Esophagus squamous epithelium (tissue), 5 donors: ENCODE data around the gene LCA5. TPM values are rescaled to one million over a fixed set of nuclear protein-coding genes. Genes with fewer than 3 reads are reported as not detected.
A peak's percentile ranks its signal among the peaks of the same experiment; 100 is the strongest.
"Not testable (repeated sequence)": the region's sequence is repeated elsewhere in the genome, so short reads cannot be mapped to it uniquely, and the experiment has no call there.

ENCODE experiments used
- DNase-seq: peaks from one replicate; lab custom pipeline; 2025; lab: John Stamatoyannopoulos, UW
- H3K27ac ChIP-seq, 4 donors: fragments of 200-600 bp; sonication (generic); one replicate each; pipeline ENCODE4 v1.5.1; 2016 to 2019; ENCODE audit warnings: mild to moderate bottlenecking in 1 of 4
- H3K27me3 ChIP-seq, 4 donors: fragments of 200-600 bp; sonication (generic); 1 replicate in 3 of 4; 2 replicates in 1 of 4; pipeline versions ENCODE4 v1.5.1 to v1.6.0; 2017 to 2021; ENCODE audit warnings: antibody characterized with exemption in 1 of 4
- H3K36me3 ChIP-seq, 3 donors: fragments of 200-600 bp; sonication (generic); one replicate each; pipeline ENCODE4 v1.5.1; 2016 to 2019
- H3K4me1 ChIP-seq, 3 donors: fragments of 200-600 bp; sonication (generic); one replicate each; pipeline ENCODE4 v1.5.1; 2017 to 2019
- H3K4me3 ChIP-seq, 4 donors: fragments of 200-600 bp; sonication (generic); 1 replicate in 3 of 4; 2 replicates in 1 of 4; pipeline ENCODE4 v1.5.1; 2016 to 2019; ENCODE audit warnings: mild to moderate bottlenecking in 2 of 4, moderate library complexity in 1 of 4
- H3K9me3 ChIP-seq, 3 donors: fragments of 200-600 bp; sonication (generic); one replicate each; pipeline ENCODE4 v1.5.1; 2016 to 2019
- POLR2A ChIP-seq, 4 donors: fragments of 450-650 bp; IDR thresholded peaks; one replicate each; pipeline ENCODE4 v1.6.1; 2017; ENCODE audit warnings: antibody characterized with exemption in 4 of 4, mild to moderate bottlenecking in 4 of 4, moderate library complexity in 3 of 4
- WGBS, 2 donors: methylation state at CpG; one replicate each; pipeline ENCODE4 v1.1.5; 2018; 5-methylcytosine and 5-hydroxymethylcytosine counted together
- intact Hi-C: fragments of 100-400 bp; cut with DNase I; formaldehyde crosslinking; loops from one replicate; pipeline ENCODE4 v1.15.0; 2022
- total RNA-seq, 4 donors: library from RNA; depleted of rRNA; stranded (reverse); fragments of >200 nt; gene quantifications; one replicate each; pipeline ENCODE4 v1.1.0, GENCODE V29; 2016
- TF ChIP-seq, protein P1 (sequence below), 6 experiments: fragments of 450-650 bp in 4 of 6; fragments of 200-600 bp in 2 of 6; sonication (generic) in 2 of 6; IDR thresholded peaks; one replicate each; pipeline ENCODE4 v1.5.1; 2016 to 2019; ENCODE audit warnings: antibody characterized with exemption in 6 of 6, mild to moderate bottlenecking in 4 of 6, moderate library complexity in 4 of 6
- donor health status: DM: yes; HTN: yes; CAD: no.

Gene LCA5
- total RNA-seq, 4 donors from 2014 or later: 1.2 to 3.6 (median 2.4) TPM

DNA sequence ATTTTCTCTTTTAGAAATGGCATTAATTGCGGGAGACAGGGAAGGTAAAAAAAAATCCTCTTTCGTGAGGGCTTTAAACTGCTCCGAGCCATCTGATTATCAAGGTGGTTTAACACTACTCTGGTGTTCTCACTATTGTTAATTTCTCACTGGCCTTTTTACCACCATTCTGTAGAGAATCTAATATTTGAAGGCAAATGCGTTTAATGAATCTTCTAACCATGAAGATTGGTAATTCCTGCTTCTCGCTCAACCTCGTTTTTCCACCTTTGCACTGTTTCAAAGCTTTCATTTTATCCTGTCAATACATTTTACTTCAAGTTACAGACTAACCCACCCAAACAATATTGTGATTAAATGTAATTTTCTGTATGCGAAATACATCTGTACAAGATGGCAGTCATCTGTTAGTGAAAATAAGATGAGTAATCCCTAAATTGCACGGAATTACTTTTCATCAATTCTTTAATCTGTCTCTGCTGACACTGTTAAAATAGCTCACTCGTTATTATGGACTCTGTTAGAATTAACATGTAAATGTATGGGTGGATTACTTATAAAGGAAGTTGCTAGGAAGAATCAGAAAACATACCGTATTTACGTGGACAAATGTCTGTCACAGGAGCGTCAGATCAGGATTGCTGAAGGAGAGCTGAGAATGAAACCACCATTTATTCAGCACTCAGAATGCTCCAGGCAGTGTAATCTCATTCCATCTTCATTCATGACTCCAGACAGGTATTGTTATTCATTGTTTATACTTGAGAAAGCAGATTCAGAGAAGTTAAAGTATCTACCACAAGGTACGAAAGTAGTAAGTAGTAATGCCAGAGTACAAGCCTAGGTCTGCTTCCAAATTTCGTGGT is 1.1 kb upstream of the LCA5 start:
- Histone ChIP-seq H3K36me3 (peaks cover 0 to 12% (median 0%) of the 10 kb centered on the region in 3 donors), H3K4me3 (peak overlapping the region; percentile 54 to 83 (median 68)), H3K9me3 (no peaks in the 10 kb centered on the region), H3K27ac (peak overlapping the region; percentile 64 to 89 (median 89)), H3K4me1 (peaks cover 0 to 29% (median 0%) of the 10 kb centered on the region in 3 donors), H3K27me3 (no peaks in the 10 kb centered on the region)
- 22 to 32% methylated on average over 14 of the region's 14 CpGs for WGBS, 2 donors
- TF ChIP-seq, protein P1, sequence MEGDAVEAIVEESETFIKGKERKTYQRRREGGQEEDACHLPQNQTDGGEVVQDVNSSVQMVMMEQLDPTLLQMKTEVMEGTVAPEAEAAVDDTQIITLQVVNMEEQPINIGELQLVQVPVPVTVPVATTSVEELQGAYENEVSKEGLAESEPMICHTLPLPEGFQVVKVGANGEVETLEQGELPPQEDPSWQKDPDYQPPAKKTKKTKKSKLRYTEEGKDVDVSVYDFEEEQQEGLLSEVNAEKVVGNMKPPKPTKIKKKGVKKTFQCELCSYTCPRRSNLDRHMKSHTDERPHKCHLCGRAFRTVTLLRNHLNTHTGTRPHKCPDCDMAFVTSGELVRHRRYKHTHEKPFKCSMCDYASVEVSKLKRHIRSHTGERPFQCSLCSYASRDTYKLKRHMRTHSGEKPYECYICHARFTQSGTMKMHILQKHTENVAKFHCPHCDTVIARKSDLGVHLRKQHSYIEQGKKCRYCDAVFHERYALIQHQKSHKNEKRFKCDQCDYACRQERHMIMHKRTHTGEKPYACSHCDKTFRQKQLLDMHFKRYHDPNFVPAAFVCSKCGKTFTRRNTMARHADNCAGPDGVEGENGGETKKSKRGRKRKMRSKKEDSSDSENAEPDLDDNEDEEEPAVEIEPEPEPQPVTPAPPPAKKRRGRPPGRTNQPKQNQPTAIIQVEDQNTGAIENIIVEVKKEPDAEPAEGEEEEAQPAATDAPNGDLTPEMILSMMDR (IDR thresholded peaks at IDR 0.05): no peak
- no peak for TF ChIP-seq POLR2A (IDR thresholded peaks at IDR 0.05)
- intact Hi-C loops: no loop called here
- no peak for DNase-seq

- no peak for DNase-seq
- WGBS, 2 donors: 1% methylated on average over 9 of the region's 9 CpGs
Observed at GRCh38 chr6:79536585-79536953, 661 bp downstream of the LCA5 start.

DNA sequence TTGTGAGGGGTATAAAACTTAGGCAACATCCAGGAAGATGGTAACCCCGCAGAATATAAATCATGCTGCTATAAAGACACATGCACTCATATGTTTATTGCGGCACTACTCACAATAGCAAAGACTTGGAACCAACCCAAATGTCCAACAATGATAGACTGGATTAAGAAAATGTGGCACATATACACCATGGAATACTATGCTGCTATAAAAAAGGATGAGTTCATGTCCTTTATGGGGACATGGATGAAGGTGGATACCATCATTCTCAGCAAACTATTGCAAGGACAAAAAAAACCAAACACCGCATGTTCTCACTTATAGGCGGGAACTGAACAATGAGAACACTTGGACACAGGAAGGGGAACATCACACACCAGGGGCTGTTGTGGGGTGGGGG is 7.7 kb downstream of the LCA5 start:
- 88 to 91% methylated on average over 2 to 4 of the region's 4 CpGs for WGBS, 2 donors
- H3K27me3 ChIP-seq, DNase-seq, H3K4me3 ChIP-seq, H3K27ac ChIP-seq, H3K9me3 ChIP-seq, H3K36me3 ChIP-seq, intact Hi-C loops: not testable (repeated sequence)
- H3K4me1 ChIP-seq: peaks cover 0 to 11% (median 0%) of the 10 kb centered on the region in 3 donors

More at GRCh38 chr6:79536585-79536953, 661 bp downstream of the LCA5 start:
- peak overlapping the region; percentile 54 to 83 (median 68) for H3K4me3 ChIP-seq
- H3K36me3 ChIP-seq: peaks cover 0 to 4% (median 0%) of the 10 kb centered on the region in 3 donors
- no peaks in the 10 kb centered on the region for H3K9me3 ChIP-seq
- TF ChIP-seq, protein P1 (IDR thresholded peaks at IDR 0.05): no peak
- no peak for TF ChIP-seq POLR2A (IDR thresholded peaks at IDR 0.05)
- intact Hi-C loops: no loop called here
- H3K27ac ChIP-seq: peak overlapping the region; percentile 89 to 96 (median 89)
- no peaks in the 10 kb centered on the region for H3K27me3 ChIP-seq
- H3K4me1 ChIP-seq: peaks cover 0 to 27% (median 0%) of the 10 kb centered on the region in 3 donors

DNA sequence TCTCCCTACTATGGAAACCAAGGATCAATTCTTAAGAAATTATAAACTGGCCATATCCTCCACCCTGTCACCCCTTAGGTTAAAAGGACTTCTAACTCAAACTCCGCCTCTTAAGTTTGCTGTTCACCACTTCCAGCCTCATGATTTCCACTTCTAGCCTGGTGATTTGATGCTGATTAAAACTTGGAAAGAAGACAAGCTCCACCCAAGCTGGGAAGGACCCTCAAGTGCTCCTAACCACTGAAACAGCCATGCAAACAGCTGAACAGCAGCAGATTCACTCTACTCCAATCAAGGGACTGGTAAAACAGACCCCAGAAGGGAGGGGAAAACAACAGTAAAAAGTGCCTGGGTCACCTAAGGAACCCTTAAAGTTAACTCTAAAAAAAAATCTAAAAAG is 10.3 kb downstream of the LCA5 start:
- intact Hi-C loops: no loop called here
- DNase-seq: no peak
- H3K4me1 ChIP-seq: peaks cover 0 to 11% (median 0%) of the 10 kb centered on the region in 3 donors
- WGBS, 2 donors: 85 to 90% methylated on average over 1 of the region's 1 CpG
- H3K27me3 ChIP-seq: no peaks in the 10 kb centered on the region
- TF ChIP-seq, protein P1 (IDR thresholded peaks at IDR 0.05): no peak
- no peak for TF ChIP-seq POLR2A (IDR thresholded peaks at IDR 0.05)
- no peak overlapping the region for H3K27ac ChIP-seq
- H3K36me3 ChIP-seq: no peaks in the 10 kb centered on the region
- no peak overlapping the region for H3K4me3 ChIP-seq
- H3K9me3 ChIP-seq: no peaks in the 10 kb centered on the region

DNA sequence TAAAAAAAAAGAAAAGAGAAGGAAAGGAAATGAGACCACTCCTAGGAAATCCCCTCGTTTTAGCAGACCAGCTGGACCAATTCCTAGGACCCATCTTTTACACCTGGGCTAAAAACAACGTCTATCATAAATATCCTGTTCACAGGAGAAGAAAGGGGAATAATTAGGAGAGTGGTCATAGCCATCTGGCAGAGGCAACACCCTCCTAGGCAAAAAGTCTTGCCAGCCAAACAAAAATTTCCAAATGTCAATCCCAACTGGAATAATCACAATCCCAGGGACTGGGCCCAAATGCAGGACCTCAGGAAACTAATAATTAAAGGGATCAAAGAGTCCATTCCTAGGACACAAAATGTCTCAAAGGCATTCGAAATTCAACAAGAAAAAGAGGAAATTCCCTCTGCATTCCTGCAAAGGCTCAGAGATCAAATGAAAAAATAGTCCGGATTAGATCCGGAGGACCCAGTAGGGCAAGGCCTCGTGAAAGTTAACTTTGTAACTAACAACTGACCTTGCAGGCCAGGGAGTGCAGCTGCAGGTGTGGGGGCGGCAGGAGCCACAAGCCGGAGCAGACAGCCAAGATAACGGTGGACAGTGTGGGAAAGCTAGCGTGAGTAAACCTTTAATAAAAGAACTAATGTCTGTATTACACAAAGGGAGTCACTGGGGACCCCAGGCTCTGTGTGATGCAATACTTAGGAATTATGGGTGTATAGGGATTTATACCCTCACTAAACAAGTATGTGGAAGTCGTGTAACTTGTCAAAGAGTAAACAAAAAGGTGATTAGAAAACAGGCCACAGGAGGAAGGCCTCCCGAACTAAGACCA is 11.7 kb downstream of the LCA5 start:
- 36 to 44% methylated on average over 12 of the region's 12 CpGs for WGBS, 2 donors
- H3K27me3 ChIP-seq: no peaks in the 10 kb centered on the region
- DNase-seq: no peak
- no peak overlapping the region for H3K27ac ChIP-seq
- H3K36me3 ChIP-seq: no peaks in the 10 kb centered on the region
- H3K4me1 ChIP-seq: peaks cover 0 to 11% (median 0%) of the 10 kb centered on the region in 3 donors
- TF ChIP-seq, protein P1 (IDR thresholded peaks at IDR 0.05): no peak
- TF ChIP-seq POLR2A (IDR thresholded peaks at IDR 0.05): no peak
- no peak overlapping the region for H3K4me3 ChIP-seq
- H3K9me3 ChIP-seq: no peaks in the 10 kb centered on the region
- intact Hi-C loops: no loop called here
